Spinal cord (tissue), 10 donors: ENCODE data around the gene GPR52. TPM values are rescaled to one million over a fixed set of nuclear protein-coding genes. Genes with fewer than 3 reads are reported as not detected.
A peak's percentile ranks its signal among the peaks of the same experiment; 100 is the strongest.

Experiments used
- DNase-seq, 6 donors: peaks; one replicate each; pipeline versions ENCODE4 v3.0.0 to v3.0.0-alpha.2; 2013 to 2015; ENCODE audit warnings: low spot score in 6 of 6, low read depth in 4 of 6
- H3K27ac ChIP-seq: one replicate; pipeline ENCODE4 v1.5.1; 2013; ENCODE audit warnings: low read depth, low read length, control low read depth
- H3K27me3 ChIP-seq: one replicate; pipeline ENCODE4 v1.6.1; 2013; ENCODE audit warnings: low read length; ENCODE audit not compliant: control insufficient read depth, insufficient read depth
- H3K36me3 ChIP-seq: one replicate; pipeline ENCODE4 v1.6.1; 2013; ENCODE audit warnings: low read length; ENCODE audit not compliant: control insufficient read depth, insufficient read depth
- H3K4me1 ChIP-seq: one replicate; pipeline ENCODE4 v1.6.1; 2013; ENCODE audit warnings: low read length; ENCODE audit not compliant: control insufficient read depth, insufficient read depth
- H3K4me3 ChIP-seq: one replicate; pipeline ENCODE4 v1.5.1; 2013; ENCODE audit warnings: low read depth, low read length, control low read depth
- H3K9me3 ChIP-seq: one replicate; pipeline ENCODE4 v1.6.1; 2013; ENCODE audit warnings: low read length; ENCODE audit not compliant: control insufficient read depth, insufficient read depth
- WGBS: methylation state at CpG from one replicate; pipeline ENCODE4 v1.1.5; 2013; ENCODE audit warnings: missing lambda C conversion rate; ENCODE audit not compliant: insufficient coverage; 5-methylcytosine and 5-hydroxymethylcytosine counted together
- polyA plus RNA-seq, 2 donors: library from polyadenylated mRNA; unstranded; fragments of 120-200 nt; gene quantifications; one replicate each; pipeline ENCODE4 v1.2.1, GENCODE V29; 2013; ENCODE audit not compliant: insufficient read length in 2 of 2
- total RNA-seq, 2 donors: library from RNA; depleted of rRNA in 1 of 2; stranded (reverse); fragments of 120-200 nt in 1 of 2; fragments of >200 nt in 1 of 2; gene quantifications; one replicate each; pipeline versions ENCODE4 v1.2.3 to v1.2.4, GENCODE V29; 2013 to 2014
- donor health status: healthy.

GPR52 gene
- total and polyA plus RNA-seq, 4 donors = 0.55 to 3.9 (median 1.3) TPM

- H3K36me3 ChIP-seq = no peaks in the 10 kb centered on the region
- H3K27ac ChIP-seq = no peak overlapping the region
- no peaks in the 10 kb centered on the region for H3K27me3 ChIP-seq
- no peaks in the 10 kb centered on the region for H3K9me3 ChIP-seq
- WGBS = no CpG with 5 or more reads among the region's 1 CpG
- H3K4me1 ChIP-seq = no peaks in the 10 kb centered on the region
- DNase-seq = no peak
- no peak overlapping the region for H3K4me3 ChIP-seq
Measured at GRCh38 chr1:174414203-174414602, 33.6 kb upstream of the GPR52 start.

- Histone ChIP-seq H3K4me1 (no peaks in the 10 kb centered on the region), H3K36me3 (no peaks in the 10 kb centered on the region), H3K27ac (no peak overlapping the region), H3K27me3 (no peaks in the 10 kb centered on the region), H3K4me3 (no peak overlapping the region), H3K9me3 (no peaks in the 10 kb centered on the region)
- DNase-seq = peak in 1 of 6 donors; percentile 60
- WGBS = no CpG with 5 or more reads among the region's 2 CpGs
Measured at GRCh38 chr1:174415506-174415905, 32.3 kb upstream of the GPR52 start.

GRCh38 chr1:174417921-174418320 lies 29.8 kb upstream of the GPR52 start:
- H3K4me1 ChIP-seq = no peaks in the 10 kb centered on the region
- no CpG with 5 or more reads among the region's 2 CpGs for WGBS

GRCh38 chr1:174425121-174425520 lies 22.6 kb upstream of the GPR52 start:
- Histone ChIP-seq H3K9me3 (no peaks in the 10 kb centered on the region), H3K27ac (no peak overlapping the region), H3K36me3 (no peaks in the 10 kb centered on the region), H3K4me3 (no peak overlapping the region), H3K4me1 (no peaks in the 10 kb centered on the region), H3K27me3 (no peaks in the 10 kb centered on the region)
- DNase-seq = no peak

More at GRCh38 chr1:174417921-174418320, 29.8 kb upstream of the GPR52 start:
- DNase-seq = no peak
- H3K27ac ChIP-seq = no peak overlapping the region
- no peak overlapping the region for H3K4me3 ChIP-seq
- no peaks in the 10 kb centered on the region for H3K9me3 ChIP-seq
- H3K36me3 ChIP-seq = no peaks in the 10 kb centered on the region
- no peaks in the 10 kb centered on the region for H3K27me3 ChIP-seq

GRCh38 chr1:174426153-174426552 lies 21.6 kb upstream of the GPR52 start:
- Histone ChIP-seq H3K9me3 (no peaks in the 10 kb centered on the region), H3K4me1 (no peaks in the 10 kb centered on the region), H3K4me3 (no peak overlapping the region), H3K27ac (no peak overlapping the region), H3K36me3 (no peaks in the 10 kb centered on the region), H3K27me3 (no peaks in the 10 kb centered on the region)
- no CpG with 5 or more reads among the region's 3 CpGs for WGBS
- no peak for DNase-seq

GRCh38 chr1:174428033-174428432 lies 19.7 kb upstream of the GPR52 start:
- no peak for DNase-seq
- H3K27me3 ChIP-seq = no peaks in the 10 kb centered on the region
- no peaks in the 10 kb centered on the region for H3K36me3 ChIP-seq
- H3K4me3 ChIP-seq = no peak overlapping the region
- H3K4me1 ChIP-seq = no peaks in the 10 kb centered on the region
- no peak overlapping the region for H3K27ac ChIP-seq
- H3K9me3 ChIP-seq = no peaks in the 10 kb centered on the region
- no CpG with 5 or more reads among the region's 3 CpGs for WGBS

GRCh38 chr1:174428739-174429138 lies 19.0 kb upstream of the GPR52 start:
- Histone ChIP-seq H3K27me3 (no peaks in the 10 kb centered on the region), H3K4me3 (no peak overlapping the region), H3K27ac (no peak overlapping the region), H3K4me1 (no peaks in the 10 kb centered on the region), H3K36me3 (no peaks in the 10 kb centered on the region), H3K9me3 (no peaks in the 10 kb centered on the region)
- DNase-seq = no peak

GRCh38 chr1:174433451-174433850 lies 14.3 kb upstream of the GPR52 start:
- Histone ChIP-seq H3K4me1 (no peaks in the 10 kb centered on the region), H3K36me3 (no peaks in the 10 kb centered on the region), H3K27ac (no peak overlapping the region), H3K27me3 (no peaks in the 10 kb centered on the region), H3K9me3 (peaks cover 1% of the 10 kb centered on the region), H3K4me3 (no peak overlapping the region)
- WGBS = 29% methylated on average over 1 of the region's 1 CpG
- no peak for DNase-seq

GRCh38 chr1:174445351-174445750 lies 2.4 kb upstream of the GPR52 start:
- no peak overlapping the region for H3K4me3 ChIP-seq

GRCh38 chr1:174445817-174446216 lies 1.9 kb upstream of the GPR52 start:
- Histone ChIP-seq H3K4me3 (no peak overlapping the region), H3K9me3 (no peaks in the 10 kb centered on the region), H3K4me1 (no peaks in the 10 kb centered on the region), H3K36me3 (no peaks in the 10 kb centered on the region), H3K27me3 (no peaks in the 10 kb centered on the region), H3K27ac (no peak overlapping the region)
- peak in 5 of 6 donors; percentile 17 to 83 (median 44) for DNase-seq
- 15% methylated on average over 4 of the region's 6 CpGs for WGBS

More at GRCh38 chr1:174445351-174445750, 2.4 kb upstream of the GPR52 start:
- Histone ChIP-seq H3K36me3 (no peaks in the 10 kb centered on the region), H3K27ac (no peak overlapping the region), H3K9me3 (no peaks in the 10 kb centered on the region), H3K27me3 (no peaks in the 10 kb centered on the region), H3K4me1 (no peaks in the 10 kb centered on the region)
- DNase-seq = no peak
